ENCODE measurements around the gene MRM1.

Gene MRM1

GRCh38 chr17:36640836-36641235 is 39.5 kb downstream of the MRM1 start:
- no peak for ATAC-seq
- no peak for TF ChIP-seq ESRRG (CRISPR knock-in tag; IDR thresholded peaks at IDR 0.05)

DNA sequence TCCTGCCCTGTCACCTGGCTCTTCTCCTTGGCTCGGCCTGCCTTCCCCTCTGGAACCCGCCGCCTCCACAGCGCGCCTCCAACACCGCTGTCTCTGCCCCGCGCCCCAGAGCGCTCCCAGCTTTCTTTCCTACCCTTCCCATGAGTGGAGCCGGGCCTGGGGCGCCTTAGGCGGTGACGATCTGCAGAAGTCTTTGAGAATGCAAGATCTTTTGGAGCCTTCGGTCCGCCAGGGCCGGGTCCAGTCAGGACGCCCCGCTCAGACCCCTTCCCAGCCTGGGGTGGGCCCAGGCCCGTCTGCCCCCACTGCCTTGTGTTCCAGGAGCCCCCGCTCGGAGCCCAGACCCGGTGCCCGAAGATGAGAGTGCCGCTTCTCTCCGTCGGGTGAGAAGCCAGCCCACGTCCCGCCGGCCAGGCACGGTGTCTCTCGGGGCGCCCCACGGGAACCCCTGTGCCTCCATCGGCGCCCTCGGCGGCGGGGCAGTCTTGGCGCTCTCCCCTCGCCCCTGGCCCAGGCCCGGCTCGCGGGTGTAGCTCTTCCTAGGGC is 40.0 kb downstream of the MRM1 start:
- no peak for ATAC-seq
- TF ChIP-seq ISL1 (CRISPR knock-in tag; IDR thresholded peaks at IDR 0.05) (no peak), CREB5 (CRISPR knock-in tag; IDR thresholded peaks at IDR 0.05; ENCODE audit: low read depth) (no peak), CSDC2 (CRISPR knock-in tag; IDR thresholded peaks at IDR 0.05) (no peak), SNAI2 (CRISPR knock-in tag; IDR thresholded peaks at IDR 0.05) (no peak), RARB (CRISPR knock-in tag; IDR thresholded peaks at IDR 0.05) (no peak), ZFP30 (CRISPR knock-in tag; IDR thresholded peaks at IDR 0.05) (no peak), GLIS3 (CRISPR knock-in tag; IDR thresholded peaks at IDR 0.05) (no peak), OSR1 (CRISPR knock-in tag; IDR thresholded peaks at IDR 0.05) (no peak), ZNF8 (CRISPR knock-in tag; IDR thresholded peaks at IDR 0.05) (no peak), BACH2 (CRISPR knock-in tag; IDR thresholded peaks at IDR 0.05; ENCODE audit: borderline replicate concordance) (no peak)
- TF ChIP-seq, protein P1, sequence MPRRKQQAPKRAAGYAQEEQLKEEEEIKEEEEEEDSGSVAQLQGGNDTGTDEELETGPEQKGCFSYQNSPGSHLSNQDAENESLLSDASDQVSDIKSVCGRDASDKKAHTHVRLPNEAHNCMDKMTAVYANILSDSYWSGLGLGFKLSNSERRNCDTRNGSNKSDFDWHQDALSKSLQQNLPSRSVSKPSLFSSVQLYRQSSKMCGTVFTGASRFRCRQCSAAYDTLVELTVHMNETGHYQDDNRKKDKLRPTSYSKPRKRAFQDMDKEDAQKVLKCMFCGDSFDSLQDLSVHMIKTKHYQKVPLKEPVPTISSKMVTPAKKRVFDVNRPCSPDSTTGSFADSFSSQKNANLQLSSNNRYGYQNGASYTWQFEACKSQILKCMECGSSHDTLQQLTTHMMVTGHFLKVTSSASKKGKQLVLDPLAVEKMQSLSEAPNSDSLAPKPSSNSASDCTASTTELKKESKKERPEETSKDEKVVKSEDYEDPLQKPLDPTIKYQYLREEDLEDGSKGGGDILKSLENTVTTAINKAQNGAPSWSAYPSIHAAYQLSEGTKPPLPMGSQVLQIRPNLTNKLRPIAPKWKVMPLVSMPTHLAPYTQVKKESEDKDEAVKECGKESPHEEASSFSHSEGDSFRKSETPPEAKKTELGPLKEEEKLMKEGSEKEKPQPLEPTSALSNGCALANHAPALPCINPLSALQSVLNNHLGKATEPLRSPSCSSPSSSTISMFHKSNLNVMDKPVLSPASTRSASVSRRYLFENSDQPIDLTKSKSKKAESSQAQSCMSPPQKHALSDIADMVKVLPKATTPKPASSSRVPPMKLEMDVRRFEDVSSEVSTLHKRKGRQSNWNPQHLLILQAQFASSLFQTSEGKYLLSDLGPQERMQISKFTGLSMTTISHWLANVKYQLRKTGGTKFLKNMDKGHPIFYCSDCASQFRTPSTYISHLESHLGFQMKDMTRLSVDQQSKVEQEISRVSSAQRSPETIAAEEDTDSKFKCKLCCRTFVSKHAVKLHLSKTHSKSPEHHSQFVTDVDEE (CRISPR knock-in tag; IDR thresholded peaks at IDR 0.05): no peak

DNA sequence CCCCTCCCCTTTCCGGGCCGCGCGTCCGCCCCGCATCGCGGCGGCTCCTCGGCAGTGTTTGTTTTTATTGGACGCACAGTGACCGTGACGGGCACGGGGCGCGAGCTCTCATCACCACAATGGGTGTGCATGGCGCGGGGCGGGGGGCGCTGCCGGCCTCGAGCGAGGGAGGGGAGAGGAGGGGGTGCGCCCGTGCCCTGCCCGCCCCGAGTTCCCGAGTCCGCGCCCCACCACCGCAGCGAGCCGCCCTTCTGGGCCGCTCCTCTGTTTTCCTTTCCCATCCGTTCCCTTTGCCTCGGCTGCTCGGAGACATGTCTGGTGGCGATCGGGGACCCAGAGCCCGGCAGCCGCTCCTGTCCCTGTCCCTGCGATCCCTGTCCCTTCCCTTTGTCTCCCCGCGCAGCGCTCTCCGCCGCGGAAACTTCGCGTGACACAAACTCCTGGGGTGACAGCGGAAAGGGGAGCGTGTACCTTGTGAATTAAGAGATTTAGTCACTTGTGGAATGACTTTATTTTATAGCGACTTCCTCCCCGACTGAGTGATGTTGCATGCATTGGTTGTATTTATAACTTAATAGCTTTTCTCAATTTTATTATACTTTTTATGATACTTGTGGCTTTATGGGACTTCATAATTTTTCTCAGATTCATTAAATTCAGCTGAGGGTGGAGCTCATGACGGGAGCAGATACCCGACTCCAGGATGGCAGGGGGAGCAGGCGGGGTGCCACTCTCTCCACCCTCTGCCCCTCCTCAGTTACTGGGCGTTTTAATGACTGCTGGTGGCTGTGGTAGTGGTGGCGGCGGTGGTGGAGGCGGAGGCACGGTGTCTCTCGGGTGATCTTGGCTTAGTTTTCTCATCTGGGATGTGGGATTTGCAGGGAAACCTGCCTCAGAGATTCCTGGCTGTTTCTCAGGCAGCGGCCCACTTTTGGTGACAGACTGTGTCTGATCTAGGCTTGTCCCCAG is 40.8 kb downstream of the MRM1 start:
- TF ChIP-seq ZNF8 (CRISPR knock-in tag; IDR thresholded peaks at IDR 0.05): no peak
- TF ChIP-seq OSR1 (CRISPR knock-in tag; IDR thresholded peaks at IDR 0.05): no peak
- TF ChIP-seq, protein P2, sequence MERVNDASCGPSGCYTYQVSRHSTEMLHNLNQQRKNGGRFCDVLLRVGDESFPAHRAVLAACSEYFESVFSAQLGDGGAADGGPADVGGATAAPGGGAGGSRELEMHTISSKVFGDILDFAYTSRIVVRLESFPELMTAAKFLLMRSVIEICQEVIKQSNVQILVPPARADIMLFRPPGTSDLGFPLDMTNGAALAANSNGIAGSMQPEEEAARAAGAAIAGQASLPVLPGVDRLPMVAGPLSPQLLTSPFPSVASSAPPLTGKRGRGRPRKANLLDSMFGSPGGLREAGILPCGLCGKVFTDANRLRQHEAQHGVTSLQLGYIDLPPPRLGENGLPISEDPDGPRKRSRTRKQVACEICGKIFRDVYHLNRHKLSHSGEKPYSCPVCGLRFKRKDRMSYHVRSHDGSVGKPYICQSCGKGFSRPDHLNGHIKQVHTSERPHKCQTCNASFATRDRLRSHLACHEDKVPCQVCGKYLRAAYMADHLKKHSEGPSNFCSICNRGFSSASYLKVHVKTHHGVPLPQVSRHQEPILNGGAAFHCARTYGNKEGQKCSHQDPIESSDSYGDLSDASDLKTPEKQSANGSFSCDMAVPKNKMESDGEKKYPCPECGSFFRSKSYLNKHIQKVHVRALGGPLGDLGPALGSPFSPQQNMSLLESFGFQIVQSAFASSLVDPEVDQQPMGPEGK (CRISPR knock-in tag; IDR thresholded peaks at IDR 0.05; ENCODE audit: borderline replicate concordance): no peak
- no peak for TF ChIP-seq ISL1 (CRISPR knock-in tag; IDR thresholded peaks at IDR 0.05)
- no peak for TF ChIP-seq TOX (CRISPR knock-in tag; IDR thresholded peaks at IDR 0.05; ENCODE audit: borderline replicate concordance)
- TF ChIP-seq CSDC2 (CRISPR knock-in tag; IDR thresholded peaks at IDR 0.05): no peak
- TF ChIP-seq BACH2 (CRISPR knock-in tag; IDR thresholded peaks at IDR 0.05; ENCODE audit: borderline replicate concordance): no peak
- no peak for TF ChIP-seq ARNTL (CRISPR knock-in tag; IDR thresholded peaks at IDR 0.05; ENCODE audit: borderline replicate concordance, low read depth)
- TF ChIP-seq RARB (CRISPR knock-in tag; IDR thresholded peaks at IDR 0.05): no peak
- no peak for TF ChIP-seq ZFP3 (CRISPR knock-in tag; IDR thresholded peaks at IDR 0.05)
- ATAC-seq: peak; percentile 47

GRCh38 chr17:36643086-36643685 is 41.8 kb downstream of the MRM1 start:
- TF ChIP-seq, protein P3, sequence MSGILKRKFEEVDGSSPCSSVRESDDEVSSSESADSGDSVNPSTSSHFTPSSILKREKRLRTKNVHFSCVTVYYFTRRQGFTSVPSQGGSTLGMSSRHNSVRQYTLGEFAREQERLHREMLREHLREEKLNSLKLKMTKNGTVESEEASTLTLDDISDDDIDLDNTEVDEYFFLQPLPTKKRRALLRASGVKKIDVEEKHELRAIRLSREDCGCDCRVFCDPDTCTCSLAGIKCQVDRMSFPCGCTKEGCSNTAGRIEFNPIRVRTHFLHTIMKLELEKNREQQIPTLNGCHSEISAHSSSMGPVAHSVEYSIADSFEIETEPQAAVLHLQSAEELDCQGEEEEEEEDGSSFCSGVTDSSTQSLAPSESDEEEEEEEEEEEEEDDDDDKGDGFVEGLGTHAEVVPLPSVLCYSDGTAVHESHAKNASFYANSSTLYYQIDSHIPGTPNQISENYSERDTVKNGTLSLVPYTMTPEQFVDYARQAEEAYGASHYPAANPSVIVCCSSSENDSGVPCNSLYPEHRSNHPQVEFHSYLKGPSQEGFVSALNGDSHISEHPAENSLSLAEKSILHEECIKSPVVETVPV (CRISPR knock-in tag; IDR thresholded peaks at IDR 0.05): no peak
- no peak for TF ChIP-seq GLIS3 (CRISPR knock-in tag; IDR thresholded peaks at IDR 0.05)
- TF ChIP-seq, protein P2 (CRISPR knock-in tag; IDR thresholded peaks at IDR 0.05; ENCODE audit: borderline replicate concordance): no peak
- no peak for TF ChIP-seq ZFP30 (CRISPR knock-in tag; IDR thresholded peaks at IDR 0.05)
- TF ChIP-seq ZNF565 (CRISPR knock-in tag; conservative IDR thresholded peaks at IDR 0.05; ENCODE audit: low read depth): no peak
- TF ChIP-seq, protein P1 (CRISPR knock-in tag; IDR thresholded peaks at IDR 0.05): no peak
- no peak for TF ChIP-seq BACH2 (CRISPR knock-in tag; IDR thresholded peaks at IDR 0.05; ENCODE audit: borderline replicate concordance)
- no peak for ATAC-seq
